GM06990 (cell line): ENCODE results near the gene STRN3.
"Not testable (repeated sequence)": the region's sequence is repeated elsewhere in the genome, so short reads cannot be mapped to it uniquely, and the experiment has no call there.

ENCODE experiments used
- DNase-seq: peaks from one replicate; pipeline ENCODE4 v3.0.0-alpha.2; 2011; ENCODE audit not compliant: insufficient read length; ENCODE audit errors: extremely low read depth
- H3K27me3 ChIP-seq: replicated peaks from 2 replicates; pipeline ENCODE4 v1.6.0; 2011; ENCODE audit warnings: low read length; ENCODE audit not compliant: control insufficient read depth, insufficient read depth
- H3K36me3 ChIP-seq: 2 replicates; pipeline ENCODE4 v1.5.1; 2011; ENCODE audit warnings: low read length; ENCODE audit not compliant: control insufficient read depth, insufficient read depth
- H3K4me3 ChIP-seq: replicated peaks from 2 replicates; pipeline ENCODE4 v1.5.1; 2011; ENCODE audit warnings: low read depth, mild to moderate bottlenecking, control low read depth, low read length
- TF ChIP-seq, protein P1 (sequence below): IDR thresholded peaks from 2 replicates; pipeline ENCODE4 v1.5.1; 2011; ENCODE audit warnings: low read length, control low read depth, mild to moderate bottlenecking, inconsistent platforms; ENCODE audit not compliant: insufficient read depth, poor library complexity, severe bottlenecking

Gene STRN3

DNA sequence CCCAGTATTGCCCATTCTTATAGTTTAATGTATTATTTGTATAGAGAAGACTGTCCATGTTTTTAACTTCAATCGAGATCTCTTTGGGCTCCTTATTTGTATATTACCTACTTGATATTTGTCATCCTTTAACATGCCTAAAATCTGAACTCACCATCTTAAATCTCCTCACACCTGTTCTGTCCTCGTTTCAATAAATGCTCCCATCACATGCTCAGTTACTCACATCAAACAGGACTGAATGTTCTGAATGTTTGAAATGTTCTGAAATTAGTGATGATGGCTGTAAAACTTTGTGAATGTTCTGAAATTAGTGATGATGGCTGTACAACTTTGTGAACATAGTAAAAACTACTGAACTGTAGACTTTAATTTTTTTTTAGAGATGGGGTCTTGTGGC lies 117.4 kb downstream of the STRN3 start:
- Histone ChIP-seq H3K4me3 (no peak overlapping the region), H3K27me3 (no peaks in the 10 kb centered on the region), H3K36me3 (peaks cover 8% of the 10 kb centered on the region)
- no peak for DNase-seq
- TF ChIP-seq, protein P1, sequence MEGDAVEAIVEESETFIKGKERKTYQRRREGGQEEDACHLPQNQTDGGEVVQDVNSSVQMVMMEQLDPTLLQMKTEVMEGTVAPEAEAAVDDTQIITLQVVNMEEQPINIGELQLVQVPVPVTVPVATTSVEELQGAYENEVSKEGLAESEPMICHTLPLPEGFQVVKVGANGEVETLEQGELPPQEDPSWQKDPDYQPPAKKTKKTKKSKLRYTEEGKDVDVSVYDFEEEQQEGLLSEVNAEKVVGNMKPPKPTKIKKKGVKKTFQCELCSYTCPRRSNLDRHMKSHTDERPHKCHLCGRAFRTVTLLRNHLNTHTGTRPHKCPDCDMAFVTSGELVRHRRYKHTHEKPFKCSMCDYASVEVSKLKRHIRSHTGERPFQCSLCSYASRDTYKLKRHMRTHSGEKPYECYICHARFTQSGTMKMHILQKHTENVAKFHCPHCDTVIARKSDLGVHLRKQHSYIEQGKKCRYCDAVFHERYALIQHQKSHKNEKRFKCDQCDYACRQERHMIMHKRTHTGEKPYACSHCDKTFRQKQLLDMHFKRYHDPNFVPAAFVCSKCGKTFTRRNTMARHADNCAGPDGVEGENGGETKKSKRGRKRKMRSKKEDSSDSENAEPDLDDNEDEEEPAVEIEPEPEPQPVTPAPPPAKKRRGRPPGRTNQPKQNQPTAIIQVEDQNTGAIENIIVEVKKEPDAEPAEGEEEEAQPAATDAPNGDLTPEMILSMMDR = no peak

DNA sequence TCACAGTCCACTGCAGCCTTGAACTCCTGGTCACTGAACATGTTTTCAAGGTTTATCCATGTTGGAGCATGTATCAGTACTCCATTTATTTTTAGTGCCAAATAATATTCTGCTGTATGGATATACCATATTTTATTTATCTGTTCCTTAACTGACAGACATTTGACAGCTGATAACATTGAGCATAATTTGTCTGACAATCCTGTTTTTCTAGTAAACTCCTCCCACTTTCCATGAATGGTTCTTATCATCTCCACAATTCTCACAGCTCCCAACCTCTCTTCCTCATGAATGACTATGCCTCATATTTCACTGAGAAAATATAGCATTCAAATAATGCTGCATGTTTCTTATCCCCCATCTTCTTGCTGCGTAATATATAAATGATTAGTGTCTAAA lies 118.5 kb downstream of the STRN3 start:
- H3K36me3 ChIP-seq = peaks cover 8% of the 10 kb centered on the region
- TF ChIP-seq, protein P1 = no peak

DNA sequence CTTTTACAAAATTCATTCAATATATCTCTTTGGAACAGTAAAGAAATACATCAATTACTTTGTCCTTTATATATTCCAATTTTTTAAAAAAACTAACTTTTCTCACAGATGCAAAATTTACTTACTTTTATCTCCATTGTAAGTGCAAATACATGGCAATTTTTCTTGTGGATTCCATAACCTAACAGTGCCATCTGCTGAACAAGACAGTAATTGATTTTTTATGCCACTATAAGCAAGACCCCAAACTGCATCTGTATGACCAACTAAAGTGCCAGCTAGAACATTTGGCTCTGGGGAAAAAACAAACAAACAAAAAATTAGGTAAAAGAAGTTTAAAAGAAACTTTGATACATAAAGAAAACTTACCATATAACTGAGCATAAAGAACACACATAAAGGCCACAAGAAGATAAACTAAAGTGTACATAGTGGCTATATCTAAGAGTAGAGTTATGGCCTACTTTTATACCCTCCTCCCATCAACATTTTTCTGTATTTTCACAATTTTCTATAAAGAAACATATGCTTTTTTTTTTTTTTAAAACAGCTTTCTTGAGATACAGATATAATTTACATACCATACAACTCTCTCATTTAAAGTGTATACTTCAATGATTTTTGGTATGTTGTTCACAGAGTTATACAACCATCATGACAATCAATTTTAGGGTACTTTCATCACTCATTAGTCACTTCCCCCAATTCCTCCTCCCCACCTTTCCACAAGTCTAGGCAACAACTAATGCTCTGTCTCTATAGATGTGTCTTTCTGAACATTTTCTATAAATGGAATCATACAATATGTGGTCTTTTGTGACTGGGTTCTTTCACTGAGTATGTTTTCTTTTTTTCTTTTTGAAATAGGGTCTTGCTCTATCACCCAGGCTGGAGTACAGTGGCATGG lies 119.2 kb downstream of the STRN3 start:
- peaks cover 7% of the 10 kb centered on the region for H3K36me3 ChIP-seq

More for the DNA sequence above, 118.5 kb downstream of the STRN3 start:
- H3K27me3 ChIP-seq = no peaks in the 10 kb centered on the region
- H3K4me3 ChIP-seq = no peak overlapping the region
- DNase-seq = no peak

DNA sequence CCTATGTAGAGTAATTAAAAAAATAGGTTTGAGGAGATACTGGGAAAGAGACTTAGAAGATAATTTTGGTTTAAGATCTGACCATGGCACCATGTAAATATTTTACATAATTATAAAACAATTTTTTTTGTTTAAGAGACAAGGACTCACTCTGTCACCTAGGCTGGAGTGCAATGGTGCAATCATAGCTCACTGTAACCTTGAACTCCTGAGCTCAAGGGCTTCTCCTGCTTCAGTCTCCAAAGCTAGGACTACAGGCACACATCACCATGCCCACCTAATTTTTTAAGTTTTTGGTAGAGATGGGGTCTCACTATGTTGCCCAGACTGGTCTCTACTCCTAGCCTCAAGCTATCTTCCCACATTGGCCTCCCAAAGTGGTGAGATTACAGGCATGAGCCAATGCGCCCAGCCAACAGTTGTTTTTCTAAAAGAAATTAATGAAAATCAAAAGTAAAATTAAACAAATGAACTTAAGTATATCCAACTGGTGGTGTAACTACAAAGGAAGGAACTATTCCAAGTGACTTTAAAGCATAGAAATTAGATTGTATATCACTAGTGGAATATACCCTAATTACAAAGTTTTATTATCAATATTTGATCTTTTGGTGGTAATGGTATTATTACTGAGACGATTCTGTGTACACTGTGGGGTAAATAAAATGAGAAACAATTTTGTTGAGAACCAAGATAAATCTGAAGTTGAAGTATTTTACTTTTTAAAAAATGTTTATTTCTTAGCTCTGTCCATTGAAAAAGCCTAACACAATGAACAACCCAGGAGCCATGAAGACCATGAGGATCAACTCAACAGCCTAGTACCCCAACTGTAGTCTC lies 122.7 kb downstream of the STRN3 start:
- DNase-seq = no peak
- H3K27me3 ChIP-seq = no peaks in the 10 kb centered on the region
- TF ChIP-seq, protein P1 = no peak
- H3K4me3 ChIP-seq = no peak overlapping the region
- peaks cover 3% of the 10 kb centered on the region for H3K36me3 ChIP-seq

More for the DNA sequence above, 119.2 kb downstream of the STRN3 start:
- H3K27me3 ChIP-seq = no peaks in the 10 kb centered on the region
- TF ChIP-seq, protein P1 = peak; percentile 40
- DNase-seq = peak; percentile 15
- H3K4me3 ChIP-seq = no peak overlapping the region

DNA sequence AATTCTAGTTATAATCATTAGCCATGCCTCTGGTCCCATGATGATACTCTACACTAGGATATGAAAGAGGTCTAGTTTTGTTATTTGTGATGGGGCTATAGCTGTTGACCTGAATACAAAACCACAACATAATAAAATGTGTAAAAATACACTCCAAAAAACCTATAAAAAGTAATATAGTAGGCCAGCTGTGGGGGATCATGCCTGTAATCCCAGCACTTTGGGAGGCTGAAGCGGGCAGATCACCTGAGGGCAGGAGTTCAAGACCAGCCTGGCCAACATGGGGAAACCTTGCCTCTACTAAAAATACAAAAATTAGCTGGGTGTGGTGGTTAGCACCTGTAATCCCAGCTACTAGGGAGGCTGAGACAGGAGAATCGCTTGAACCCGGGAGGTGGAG lies 129.1 kb downstream of the STRN3 start:
- H3K4me3 ChIP-seq, DNase-seq, H3K27me3 ChIP-seq, H3K36me3 ChIP-seq: not testable (repeated sequence)

DNA sequence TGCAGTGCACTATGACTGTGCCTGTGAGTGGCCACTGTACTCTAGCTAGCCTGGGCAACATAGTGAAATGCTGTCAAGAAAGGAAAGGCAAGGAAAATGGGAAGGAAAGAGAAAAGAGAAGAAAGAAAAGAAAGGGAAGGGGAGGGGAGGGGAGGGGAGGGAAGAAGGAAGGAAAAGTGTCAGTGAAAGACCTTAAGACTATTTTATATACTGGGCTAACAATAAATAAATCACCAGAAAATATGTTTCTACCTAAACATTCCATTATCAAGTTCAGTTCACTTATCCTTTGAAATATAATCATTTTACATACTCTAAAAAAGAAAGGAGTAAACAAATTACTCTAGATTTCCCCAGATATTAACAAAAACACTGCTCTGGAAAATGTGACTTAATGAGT lies 129.7 kb downstream of the STRN3 start:
- Histone ChIP-seq H3K4me3 (no peak overlapping the region), H3K36me3 (peaks cover 4% of the 10 kb centered on the region), H3K27me3 (no peaks in the 10 kb centered on the region)
- TF ChIP-seq, protein P1 = no peak
- DNase-seq = no peak
